HG03159 (cell line): Measurements from ENCODE around the gene LPIN3.
A peak's percentile ranks its signal among the peaks of the same experiment; 100 is the strongest.
"Not testable (repeated sequence)": the region's sequence is repeated elsewhere in the genome, so short reads cannot be mapped to it uniquely, and the experiment has no call there.

Source experiments
- ATAC-seq: cut with Tn5 transposase; IDR thresholded peaks from one replicate; pipeline ENCODE4 v1.9.1; 2021; ENCODE audit warnings: mild to moderate bottlenecking, moderate library complexity; ENCODE audit not compliant: unreplicated experiment

LPIN3 gene, protein sequence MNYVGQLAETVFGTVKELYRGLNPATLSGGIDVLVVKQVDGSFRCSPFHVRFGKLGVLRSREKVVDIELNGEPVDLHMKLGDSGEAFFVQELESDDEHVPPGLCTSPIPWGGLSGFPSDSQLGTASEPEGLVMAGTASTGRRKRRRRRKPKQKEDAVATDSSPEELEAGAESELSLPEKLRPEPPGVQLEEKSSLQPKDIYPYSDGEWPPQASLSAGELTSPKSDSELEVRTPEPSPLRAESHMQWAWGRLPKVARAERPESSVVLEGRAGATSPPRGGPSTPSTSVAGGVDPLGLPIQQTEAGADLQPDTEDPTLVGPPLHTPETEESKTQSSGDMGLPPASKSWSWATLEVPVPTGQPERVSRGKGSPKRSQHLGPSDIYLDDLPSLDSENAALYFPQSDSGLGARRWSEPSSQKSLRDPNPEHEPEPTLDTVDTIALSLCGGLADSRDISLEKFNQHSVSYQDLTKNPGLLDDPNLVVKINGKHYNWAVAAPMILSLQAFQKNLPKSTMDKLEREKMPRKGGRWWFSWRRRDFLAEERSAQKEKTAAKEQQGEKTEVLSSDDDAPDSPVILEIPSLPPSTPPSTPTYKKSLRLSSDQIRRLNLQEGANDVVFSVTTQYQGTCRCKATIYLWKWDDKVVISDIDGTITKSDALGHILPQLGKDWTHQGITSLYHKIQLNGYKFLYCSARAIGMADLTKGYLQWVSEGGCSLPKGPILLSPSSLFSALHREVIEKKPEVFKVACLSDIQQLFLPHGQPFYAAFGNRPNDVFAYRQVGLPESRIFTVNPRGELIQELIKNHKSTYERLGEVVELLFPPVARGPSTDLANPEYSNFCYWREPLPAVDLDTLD

DNA sequence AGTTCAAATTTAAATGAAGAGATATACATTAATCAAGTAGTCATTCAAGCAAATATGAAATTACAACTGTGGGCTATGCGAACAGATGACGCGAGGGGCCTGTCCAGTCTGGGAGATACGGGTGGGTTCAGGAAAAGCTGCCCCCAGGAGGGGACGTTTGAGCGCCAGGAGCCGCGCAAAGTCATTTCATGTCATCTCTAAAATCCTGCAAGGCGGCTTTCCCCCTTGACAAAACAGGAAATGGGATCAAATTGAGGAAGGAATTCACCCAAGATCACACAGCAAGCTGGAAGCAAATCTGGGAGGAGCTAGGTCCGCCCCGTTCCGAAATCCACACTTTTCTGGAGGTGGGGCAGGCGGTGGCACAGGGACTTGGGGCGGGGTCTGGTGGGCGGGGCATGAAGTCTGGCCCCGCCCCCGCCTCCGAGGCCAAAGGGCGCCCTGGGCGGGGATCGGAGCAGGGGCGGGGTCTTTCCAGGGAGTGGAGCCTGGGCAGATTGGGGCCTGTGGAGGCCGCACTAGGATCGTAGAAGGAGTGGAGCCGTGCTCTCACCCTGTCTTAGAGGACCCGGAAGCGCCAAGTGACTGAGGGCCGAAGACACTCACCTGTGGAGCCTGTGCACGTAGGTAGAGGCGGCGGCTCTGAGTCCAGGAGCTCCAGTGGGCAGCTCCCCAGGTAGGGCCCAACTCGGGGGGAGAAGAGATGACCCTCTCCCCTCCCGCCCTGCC, at the start of gene LPIN3:
Gene LPIN3, plus strand, starts transcription at position 495 of the 729 bp plus-strand sequence. CDS start 4,983 bp downstream, outside the sequence.
- no peak for ATAC-seq

DNA sequence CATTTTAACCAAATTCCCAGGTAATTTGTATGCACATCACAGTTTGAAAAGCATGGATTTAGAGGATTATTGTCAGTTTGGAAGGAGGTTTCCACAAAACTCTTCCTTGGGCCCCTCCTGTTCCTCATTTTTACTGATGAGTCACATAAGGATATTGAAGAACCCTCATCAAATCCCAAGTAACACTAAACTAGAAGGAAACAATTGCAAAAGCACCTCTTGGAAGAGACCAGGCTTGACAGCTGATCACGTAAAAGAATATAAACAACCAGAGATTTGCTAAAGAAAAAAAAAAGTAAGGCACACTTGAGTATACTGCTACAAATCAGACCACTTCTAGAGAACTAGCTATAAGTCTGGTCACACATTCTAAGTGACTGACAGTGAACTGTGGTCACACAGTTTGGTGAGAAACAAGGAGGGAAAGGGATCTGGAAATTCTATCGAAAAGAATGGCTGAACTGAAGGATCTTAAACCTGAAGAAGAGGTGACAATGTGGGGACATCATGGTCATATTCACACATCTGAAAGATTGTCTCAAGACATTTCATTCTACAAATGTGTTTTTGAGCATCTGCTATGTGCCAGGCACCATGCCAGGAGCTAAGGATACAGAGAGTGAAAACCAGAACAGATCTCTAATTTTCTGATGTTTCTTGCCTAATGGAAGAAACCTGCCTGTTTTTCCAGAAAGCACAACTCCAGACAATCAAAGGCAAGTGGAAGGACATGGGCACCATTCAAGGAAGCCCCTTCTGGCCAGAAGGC, 47.2 kb upstream of the LPIN3 start:
- ATAC-seq, result no peak

DNA sequence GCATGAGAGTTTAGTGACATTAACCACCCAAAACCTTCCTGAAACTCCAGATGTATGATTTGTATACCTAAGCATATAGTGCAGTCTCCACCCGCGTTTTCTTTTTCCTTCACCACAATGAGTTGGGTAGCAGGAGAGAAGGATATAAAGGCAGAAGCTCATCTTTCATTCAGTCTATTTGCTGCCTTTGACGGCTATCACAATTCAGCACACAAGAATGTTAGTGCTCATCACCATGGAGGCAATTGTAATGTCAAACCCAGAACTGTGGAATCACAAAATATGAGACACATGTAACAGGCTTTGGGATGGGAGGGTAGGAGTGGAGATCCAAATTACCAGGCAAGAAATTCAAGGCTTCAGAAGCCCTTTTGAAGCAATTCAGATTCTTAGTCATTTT, 40.7 kb upstream of the LPIN3 start:
- ATAC-seq, result no peak

GRCh38 chr20:41300383-41300782, 40.2 kb upstream of the LPIN3 start:
- ATAC-seq, result no peak

- no peak for ATAC-seq
Measured at GRCh38 chr20:41300886-41301285, 39.7 kb upstream of the LPIN3 start.

- ATAC-seq, result no peak
Measured at GRCh38 chr20:41304002-41304401, 36.6 kb upstream of the LPIN3 start.

DNA sequence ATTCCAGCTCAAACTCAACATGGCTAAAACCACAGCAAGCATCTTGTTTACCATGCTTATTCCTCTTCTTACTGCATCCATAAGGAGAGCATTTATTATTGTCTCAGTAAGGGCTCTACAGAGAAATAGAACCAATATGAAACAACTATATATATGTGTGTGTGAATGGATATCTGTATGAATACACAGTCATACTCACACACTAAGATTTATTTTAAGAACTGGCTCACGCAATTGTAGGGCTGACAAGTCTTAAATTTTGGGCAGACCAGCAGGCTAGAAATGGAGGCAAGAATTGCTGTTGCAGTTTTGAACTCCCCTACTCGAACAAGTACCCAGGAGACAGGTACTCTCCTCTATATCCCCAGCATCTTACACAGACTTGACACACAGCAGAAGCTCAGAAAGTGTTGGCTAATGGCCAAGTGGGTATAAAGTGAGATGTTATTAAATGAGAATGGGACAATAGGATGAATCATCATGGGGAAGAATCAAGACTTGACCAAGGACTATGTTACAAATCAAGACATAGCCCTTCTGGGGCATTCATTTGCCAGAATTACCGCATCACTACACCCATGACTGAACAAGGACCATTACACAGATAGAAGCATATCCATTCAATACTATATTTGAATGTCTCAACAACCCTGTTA, 36.1 kb upstream of the LPIN3 start:
- no peak for ATAC-seq

- peak; percentile 92 for ATAC-seq
Measured at GRCh38 chr20:41306061-41306727, 34.4 kb upstream of the LPIN3 start.

DNA sequence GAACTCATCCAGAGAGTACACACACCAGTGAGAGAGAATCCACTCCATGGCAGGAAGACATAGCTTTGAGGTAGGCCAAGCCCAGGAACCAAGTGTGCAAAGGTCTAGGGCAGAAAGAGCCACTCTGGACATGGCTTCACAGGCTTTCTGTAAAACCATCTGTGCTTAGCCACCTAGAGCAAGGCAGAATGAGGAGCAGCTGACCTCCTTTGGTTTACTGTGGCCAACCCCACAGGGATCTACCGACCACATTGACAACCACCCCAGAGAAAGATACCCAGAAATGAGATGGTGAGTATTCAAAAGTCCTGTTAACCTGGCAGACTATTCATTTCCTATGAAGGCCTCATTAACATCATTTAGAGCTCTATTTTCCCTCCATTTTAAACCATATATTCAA, 33.6 kb upstream of the LPIN3 start:
- ATAC-seq, result no peak

GRCh38 chr20:41308290-41308711, 32.3 kb upstream of the LPIN3 start:
- ATAC-seq, result no peak

DNA sequence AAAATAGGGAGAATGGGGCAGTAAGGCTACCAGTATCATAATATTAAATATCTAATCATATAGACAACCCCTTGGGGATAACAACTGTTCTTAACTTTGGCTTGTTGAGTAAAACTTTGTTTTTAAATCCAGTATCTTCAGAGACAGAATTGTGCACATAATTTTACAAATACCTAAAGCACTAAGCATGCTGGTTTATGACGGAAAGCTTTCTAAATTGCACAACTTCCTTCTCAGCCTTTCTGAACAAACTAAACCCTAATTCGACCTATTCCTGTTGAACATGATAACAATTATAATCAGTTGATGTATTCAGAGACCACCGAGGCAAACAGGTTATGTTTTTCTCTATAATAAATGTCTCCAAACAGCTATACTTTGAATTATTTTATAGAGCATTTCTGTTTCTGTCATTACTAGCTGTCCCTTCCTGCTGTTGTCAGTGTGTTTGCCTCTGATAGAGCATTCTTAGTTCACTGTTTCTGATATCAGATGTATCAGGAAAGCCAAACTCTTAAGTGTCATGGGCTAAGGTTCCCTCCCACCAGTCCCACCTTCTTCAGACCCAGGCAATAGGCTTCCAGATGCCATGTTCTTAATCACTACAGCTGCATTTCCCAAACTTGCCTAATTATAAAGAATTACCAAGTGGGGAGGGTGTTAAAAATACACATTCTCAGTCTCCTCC, 31.8 kb upstream of the LPIN3 start:
- ATAC-seq, result no peak

- no peak for ATAC-seq
Measured at GRCh38 chr20:41309817-41310216, 30.8 kb upstream of the LPIN3 start.

DNA sequence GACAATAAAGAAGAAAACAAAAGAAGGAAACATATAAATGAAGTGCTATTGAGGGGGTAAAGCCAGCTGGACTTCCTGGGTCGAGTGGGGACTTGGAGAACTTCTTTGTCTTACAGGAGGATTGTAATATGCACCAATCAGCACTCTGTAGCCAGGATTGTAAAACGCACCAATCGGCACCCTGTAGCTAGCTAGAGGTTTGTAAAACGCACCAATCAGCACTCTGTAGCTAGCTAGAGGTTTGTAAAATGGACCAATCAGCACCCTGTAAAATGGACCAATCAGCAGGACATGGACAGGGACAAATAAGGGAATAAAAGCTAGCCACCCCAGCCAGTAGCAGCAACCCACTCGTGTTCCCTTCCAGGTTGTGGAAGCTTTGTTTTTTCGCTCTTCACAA, 28.6 kb upstream of the LPIN3 start:
- not testable (repeated sequence) for ATAC-seq

- no peak for ATAC-seq
Measured at GRCh38 chr20:41314386-41314785, 26.2 kb upstream of the LPIN3 start.

DNA sequence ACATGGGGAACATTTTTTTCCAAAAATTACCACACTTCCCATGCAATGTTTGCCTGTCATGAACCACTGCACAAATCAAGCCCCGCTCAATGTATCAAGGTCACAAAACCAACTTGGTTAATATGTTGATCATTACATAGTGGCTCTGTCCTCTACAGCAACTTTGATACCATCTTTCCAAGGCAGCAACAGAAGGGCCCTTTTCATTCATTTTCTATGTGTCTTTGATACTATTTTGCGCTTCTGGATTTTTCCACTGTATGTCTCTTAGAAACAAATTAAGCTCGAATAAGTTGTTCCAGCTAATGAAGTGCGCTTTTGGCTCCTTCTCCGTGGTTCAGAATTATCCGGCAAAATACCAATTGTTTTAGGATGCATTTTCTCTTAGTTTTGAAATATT, 24.6 kb upstream of the LPIN3 start:
- ATAC-seq, result no peak

DNA sequence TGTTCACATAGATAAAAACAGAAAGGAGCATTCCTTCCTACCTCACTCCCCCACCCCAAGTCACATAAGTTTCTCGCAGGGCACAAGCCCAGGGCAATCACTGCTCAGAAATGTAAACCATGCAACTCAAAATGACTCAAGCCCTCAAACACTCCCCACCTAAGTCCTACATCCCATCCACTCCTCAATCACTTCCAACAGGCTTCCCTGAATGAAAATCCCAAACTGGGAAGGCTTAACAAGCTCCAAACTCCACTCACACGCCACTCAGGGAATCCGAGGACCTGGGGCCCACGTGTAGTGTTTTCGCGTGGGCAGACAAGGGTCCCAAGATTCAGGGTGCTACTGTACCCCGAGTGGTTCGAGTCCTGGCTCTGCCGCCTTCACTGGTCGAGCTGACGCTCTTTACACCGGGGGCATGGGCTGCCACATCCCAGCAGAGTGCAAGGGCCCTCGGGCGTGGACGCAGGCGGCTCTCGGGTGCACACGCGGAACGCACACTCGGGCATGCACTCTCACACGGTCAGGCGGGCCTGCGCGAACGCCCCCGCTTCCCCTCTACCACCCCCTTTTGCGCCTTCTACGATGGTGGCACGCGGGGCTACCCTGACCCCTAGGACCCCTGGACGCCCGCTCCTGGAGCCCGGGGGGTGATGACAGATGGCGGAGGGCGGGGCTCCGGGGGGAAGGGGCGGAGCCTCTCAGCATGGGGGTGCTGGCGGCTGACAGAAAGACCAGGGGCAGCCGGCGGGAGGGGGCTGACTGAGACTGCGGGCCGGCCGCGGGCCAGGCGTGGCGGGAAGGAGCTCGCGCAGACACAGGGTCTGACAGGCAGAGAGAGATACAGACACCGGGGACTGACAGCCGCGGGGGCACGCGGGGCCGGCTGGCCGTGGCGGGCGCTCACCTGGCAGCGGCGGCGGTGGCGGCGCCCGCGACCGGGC, 23.7 kb upstream of the LPIN3 start:
- peak; percentile 58 for ATAC-seq

DNA sequence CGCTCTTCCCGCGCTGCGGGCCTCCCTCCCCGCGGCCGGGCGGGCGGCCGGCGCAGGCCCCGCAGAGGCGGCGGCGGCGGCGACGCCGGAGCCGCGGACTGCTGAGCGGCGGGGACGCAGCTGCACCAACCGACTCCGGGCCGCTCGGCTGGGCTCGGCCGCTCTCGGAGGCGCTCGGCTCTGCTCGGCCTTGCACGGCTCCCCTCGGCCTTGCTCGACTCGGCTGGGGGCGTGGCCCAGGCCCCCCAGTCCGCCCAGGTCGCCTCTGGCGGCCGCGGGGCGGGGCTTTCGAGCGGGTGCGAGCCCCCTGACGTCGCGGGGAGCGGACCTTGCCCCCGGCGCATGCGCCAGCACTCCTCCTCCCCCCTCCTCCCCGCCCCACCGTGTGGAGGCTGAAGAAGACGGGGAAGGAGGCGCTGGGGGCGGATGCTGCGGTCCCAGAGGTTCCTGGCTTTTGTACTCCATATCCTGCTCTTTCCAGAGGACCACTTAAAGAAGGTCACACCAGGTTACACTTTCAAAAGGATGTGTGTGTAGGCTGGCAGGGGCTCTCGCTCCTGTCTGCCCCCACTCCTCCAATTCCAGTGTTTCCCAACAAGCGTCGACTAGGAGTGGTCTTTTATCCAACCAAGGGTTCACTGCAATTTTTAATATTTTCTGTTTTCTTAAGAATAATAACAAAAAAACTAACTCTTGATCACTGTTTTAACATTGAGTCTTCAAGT, 22.9 kb upstream of the LPIN3 start, which contains the start of gene ZHX3:
Gene ZHX3, minus strand, starts transcription at position 186 of the 725 bp plus-strand sequence. CDS start 112,815 bp downstream, outside the sequence.
- peak; percentile 95 for ATAC-seq
